Stimulated activated naive CD4-positive, alpha-beta T cell treated with Interleukin-2 at 50 U/mL for 16 hours (primary cell): ENCODE results near the gene LIPT2.

Experiments used
- DNase-seq: peaks from one replicate; lab custom pipeline; 2025; lab: John Stamatoyannopoulos, UW

Gene LIPT2

GRCh38 chr11:74494916-74495315, 1.4 kb upstream of the LIPT2 start:
- no peak for DNase-seq

- no peak for DNase-seq
These were observed 487 bp upstream of the LIPT2 start for GRCh38 chr11:74493791-74494630.

GRCh38 chr11:74492084-74492483, 1.4 kb downstream of the LIPT2 start:
- no peak for DNase-seq

GRCh38 chr11:74490941-74491340, 2.6 kb downstream of the LIPT2 start:
- DNase-seq: no peak

GRCh38 chr11:74487875-74488274, 5.6 kb downstream of the LIPT2 start:
- no peak for DNase-seq

GRCh38 chr11:74485868-74486267, 7.7 kb downstream of the LIPT2 start:
- no peak for DNase-seq

GRCh38 chr11:74480688-74481417, 12.7 kb downstream of the LIPT2 start:
- no peak for DNase-seq

GRCh38 chr11:74479732-74480123, 13.8 kb downstream of the LIPT2 start:
- DNase-seq: no peak

- no peak for DNase-seq
These were observed 14.4 kb downstream of the LIPT2 start for GRCh38 chr11:74478877-74479731.

- DNase-seq: no peak
These were observed 17.0 kb downstream of the LIPT2 start for GRCh38 chr11:74476536-74476935.

- DNase-seq: no peak
These were observed 19.2 kb downstream of the LIPT2 start for GRCh38 chr11:74474316-74474715.

GRCh38 chr11:74473382-74474173, 19.9 kb downstream of the LIPT2 start:
- no peak for DNase-seq

- no peak for DNase-seq
These were observed 21.7 kb downstream of the LIPT2 start for GRCh38 chr11:74471668-74472429.

- no peak for DNase-seq
These were observed 22.5 kb downstream of the LIPT2 start for GRCh38 chr11:74471037-74471436.

GRCh38 chr11:74470526-74470925, 23.0 kb downstream of the LIPT2 start:
- DNase-seq: no peak

GRCh38 chr11:74468936-74469335, 24.6 kb downstream of the LIPT2 start:
- no peak for DNase-seq

GRCh38 chr11:74468521-74468920, 25.0 kb downstream of the LIPT2 start:
- DNase-seq: no peak

GRCh38 chr11:74468058-74468457, 25.5 kb downstream of the LIPT2 start:
- DNase-seq: no peak

GRCh38 chr11:74466916-74467885, 26.3 kb downstream of the LIPT2 start, which contains the start of gene KCNE3:
Gene KCNE3 (minus strand): TSS chr11:74467549. CDS start chr11:74457563, 9,986 bp downstream.
- no peak for DNase-seq
